PC-3 (cell line): ENCODE data around the gene ARF1. TPM values are rescaled to one million over a fixed set of nuclear protein-coding genes. Genes with fewer than 3 reads are reported as not detected.

ENCODE experiments used
- ATAC-seq: fragments of 200-7000 bp; cut with Tn5 transposase; 2 replicates; pipeline ENCODE4 v1.9.1; 2020; ENCODE audit warnings: mild to moderate bottlenecking, moderate library complexity
- BruUV-seq: library from RNA; stranded (reverse); fragments of 400-500 nt; replicated peaks from 2 replicates; lab custom pipeline; 2021; lab: Mats Ljungman, UMichigan
- CTCF ChIA-PET: fragments of 300-600 bp; sonication (Branson Sonifier 250); formaldehyde crosslinking; loops from one replicate; lab custom pipeline; 2022; ENCODE audit warnings: antibody characterized with exemption; lab: Charles Lee
- POLR2A ChIA-PET: fragments of 300-600 bp; sonication (Branson Sonifier 250); formaldehyde crosslinking; loops from one replicate; lab custom pipeline; 2022; ENCODE audit warnings: antibody characterized with exemption; ENCODE audit not compliant: unreplicated experiment; lab: Charles Lee
- DNase-seq: peaks from one replicate; pipeline ENCODE4 v3.0.0-alpha.2; 2015
- H2AFZ ChIP-seq: fragments of 300-600 bp; sonication (generic); 2 replicates; pipeline ENCODE4 v1.6.0; 2016; ENCODE audit warnings: antibody characterized with exemption, low read length
- H3F3A ChIP-seq: fragments of 300-600 bp; sonication (generic); one replicate; pipeline ENCODE4 v1.6.0; 2017; ENCODE audit warnings: antibody characterized with exemption, low read length, control low read depth, mild to moderate bottlenecking; ENCODE audit not compliant: unreplicated experiment
- H3K27ac ChIP-seq: fragments of 300-600 bp; sonication (generic); 2 replicates; pipeline ENCODE4 v1.5.1; 2016; ENCODE audit warnings: mild to moderate bottlenecking, low read length
- H3K27me3 ChIP-seq: fragments of 300-600 bp; sonication (generic); 2 replicates; pipeline ENCODE4 v1.6.1; 2016; ENCODE audit warnings: low read length, mixed read lengths
- H3K36me3 ChIP-seq: fragments of 300-600 bp; sonication (generic); 2 replicates; pipeline ENCODE4 v1.6.1; 2016; ENCODE audit warnings: low read depth, mixed run types, low read length, mixed read lengths
- H3K4me1 ChIP-seq: fragments of 300-600 bp; sonication (generic); 2 replicates; pipeline ENCODE4 v1.5.1; 2016; ENCODE audit warnings: low read length; ENCODE audit not compliant: insufficient read depth
- H3K4me2 ChIP-seq: fragments of 300-600 bp; sonication (generic); 2 replicates; pipeline ENCODE4 v1.6.0; 2016; ENCODE audit warnings: low read length
- H3K4me3 ChIP-seq: fragments of 300-600 bp; sonication (generic); 2 replicates; pipeline ENCODE4 v1.5.1; 2016; ENCODE audit warnings: mild to moderate bottlenecking, low read length, mixed read lengths
- H3K79me2 ChIP-seq: fragments of 300-600 bp; sonication (generic); 2 replicates; pipeline ENCODE4 v1.6.1; 2017; ENCODE audit warnings: low read length, mixed read lengths
- H3K9ac ChIP-seq: fragments of 300-600 bp; sonication (generic); 2 replicates; pipeline ENCODE4 v1.6.0; 2016; ENCODE audit warnings: mild to moderate bottlenecking, low read length
- H3K9me2 ChIP-seq: fragments of 300-600 bp; sonication (generic); replicated peaks from 2 replicates; pipeline ENCODE4 v1.6.1; 2016; ENCODE audit warnings: mixed run types, low read length, mixed read lengths
- H3K9me3 ChIP-seq: fragments of 300-600 bp; sonication (generic); 2 replicates; pipeline ENCODE4 v1.6.1; 2016; ENCODE audit warnings: low read length, mixed read lengths
- H4K20me1 ChIP-seq: fragments of 300-600 bp; sonication (generic); 2 replicates; pipeline ENCODE4 v1.6.1; 2016; ENCODE audit warnings: low read length, mixed read lengths
- EZH2 ChIP-seq: fragments of 300-600 bp; sonication (generic); IDR thresholded peaks from one replicate; pipeline ENCODE4 v1.6.1; 2017; ENCODE audit warnings: antibody characterized with exemption, mild to moderate bottlenecking, low read length; ENCODE audit not compliant: unreplicated experiment
- EZH2phosphoT487 ChIP-seq: fragments of 300-600 bp; sonication (generic); IDR thresholded peaks from 2 replicates; pipeline ENCODE4 v1.6.1; 2018; ENCODE audit warnings: mild to moderate bottlenecking, antibody characterized with exemption, low read length, borderline replicate concordance
- intact Hi-C: fragments of 100-400 bp; cut with micrococcal nuclease; formaldehyde crosslinking; loops from 2 replicates; pipeline ENCODE4 v1.9.0; 2023
- total RNA-seq: library from RNA; depleted of rRNA; stranded (reverse); fragments of >200 nt; gene quantifications from 2 replicates; pipeline ENCODE4 v1.2.3, GENCODE V29; 2014
- TF ChIP-seq, protein P1 (sequence below): fragments of 300-600 bp; sonication (generic); conservative IDR thresholded peaks from 2 replicates; pipeline ENCODE4 v1.5.1; 2017; ENCODE audit warnings: antibody characterized with exemption, low read depth, mild to moderate bottlenecking, low read length

Gene ARF1
- total RNA-seq, 1 experiment from 2014 or later, result 688 TPM

DNA sequence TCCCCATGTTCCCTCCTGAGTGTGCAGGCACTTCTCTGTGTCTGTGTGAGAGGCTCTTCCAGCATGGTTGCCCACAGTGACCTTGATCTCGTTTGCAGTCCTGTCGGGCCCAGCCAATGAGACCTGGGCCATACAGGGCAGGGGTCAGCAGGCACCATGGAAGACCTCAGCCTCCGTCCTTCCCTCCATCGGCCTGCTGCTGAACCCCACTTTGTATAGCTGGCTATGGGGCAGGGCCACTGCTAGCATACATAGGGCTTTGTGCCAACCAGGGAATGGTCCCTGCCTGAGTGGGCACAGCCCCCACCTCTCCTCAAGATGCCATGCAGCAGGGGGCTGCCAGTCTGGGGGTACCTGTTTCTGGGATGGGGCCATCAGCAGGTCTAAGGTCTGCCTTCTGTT, 16.8 kb downstream of the ARF1 start:
- intact Hi-C loops, result no loop called here
- ATAC-seq (no peak), DNase-seq (no peak)
- peaks cover 19% of the 10 kb centered on the region for H3K4me1 ChIP-seq
- no peak overlapping the region for H3K27ac ChIP-seq
- ChIA-PET CTCF (interaction anchor here (0.5 to 2.0 kb wide), 2 partner anchors 74 to 100 kb away, joined by 3 to 4 read pairs; no protein-coding TSS in a partner anchor), POLR2A (interaction anchor here (0.6 kb wide), 1 partner anchor 14 kb away, joined by 6 read pairs; no protein-coding TSS in a partner anchor)
- H3K27me3 ChIP-seq, result no peaks in the 10 kb centered on the region
- no peak overlapping the region for H3K4me3 ChIP-seq
- no peak for TF ChIP-seq EZH2phosphoT487
- TF ChIP-seq EZH2, result no peak
- TF ChIP-seq, protein P1, sequence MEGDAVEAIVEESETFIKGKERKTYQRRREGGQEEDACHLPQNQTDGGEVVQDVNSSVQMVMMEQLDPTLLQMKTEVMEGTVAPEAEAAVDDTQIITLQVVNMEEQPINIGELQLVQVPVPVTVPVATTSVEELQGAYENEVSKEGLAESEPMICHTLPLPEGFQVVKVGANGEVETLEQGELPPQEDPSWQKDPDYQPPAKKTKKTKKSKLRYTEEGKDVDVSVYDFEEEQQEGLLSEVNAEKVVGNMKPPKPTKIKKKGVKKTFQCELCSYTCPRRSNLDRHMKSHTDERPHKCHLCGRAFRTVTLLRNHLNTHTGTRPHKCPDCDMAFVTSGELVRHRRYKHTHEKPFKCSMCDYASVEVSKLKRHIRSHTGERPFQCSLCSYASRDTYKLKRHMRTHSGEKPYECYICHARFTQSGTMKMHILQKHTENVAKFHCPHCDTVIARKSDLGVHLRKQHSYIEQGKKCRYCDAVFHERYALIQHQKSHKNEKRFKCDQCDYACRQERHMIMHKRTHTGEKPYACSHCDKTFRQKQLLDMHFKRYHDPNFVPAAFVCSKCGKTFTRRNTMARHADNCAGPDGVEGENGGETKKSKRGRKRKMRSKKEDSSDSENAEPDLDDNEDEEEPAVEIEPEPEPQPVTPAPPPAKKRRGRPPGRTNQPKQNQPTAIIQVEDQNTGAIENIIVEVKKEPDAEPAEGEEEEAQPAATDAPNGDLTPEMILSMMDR, result no peak
- no peaks in the 10 kb centered on the region for H3K9me3 ChIP-seq
- H3F3A ChIP-seq, result peaks cover 14% of the 10 kb centered on the region
- no peak overlapping the region for H2AFZ ChIP-seq
- H3K9me2 ChIP-seq, result no peaks in the 10 kb centered on the region
- BruUV-seq, result no TSS peak
- peaks cover 85% of the 10 kb centered on the region for H3K79me2 ChIP-seq
- H4K20me1 ChIP-seq, result peaks cover 64% of the 10 kb centered on the region
- H3K9ac ChIP-seq, result no peak overlapping the region
- H3K36me3 ChIP-seq, result peaks cover 54% of the 10 kb centered on the region
- no peak overlapping the region for H3K4me2 ChIP-seq

DNA sequence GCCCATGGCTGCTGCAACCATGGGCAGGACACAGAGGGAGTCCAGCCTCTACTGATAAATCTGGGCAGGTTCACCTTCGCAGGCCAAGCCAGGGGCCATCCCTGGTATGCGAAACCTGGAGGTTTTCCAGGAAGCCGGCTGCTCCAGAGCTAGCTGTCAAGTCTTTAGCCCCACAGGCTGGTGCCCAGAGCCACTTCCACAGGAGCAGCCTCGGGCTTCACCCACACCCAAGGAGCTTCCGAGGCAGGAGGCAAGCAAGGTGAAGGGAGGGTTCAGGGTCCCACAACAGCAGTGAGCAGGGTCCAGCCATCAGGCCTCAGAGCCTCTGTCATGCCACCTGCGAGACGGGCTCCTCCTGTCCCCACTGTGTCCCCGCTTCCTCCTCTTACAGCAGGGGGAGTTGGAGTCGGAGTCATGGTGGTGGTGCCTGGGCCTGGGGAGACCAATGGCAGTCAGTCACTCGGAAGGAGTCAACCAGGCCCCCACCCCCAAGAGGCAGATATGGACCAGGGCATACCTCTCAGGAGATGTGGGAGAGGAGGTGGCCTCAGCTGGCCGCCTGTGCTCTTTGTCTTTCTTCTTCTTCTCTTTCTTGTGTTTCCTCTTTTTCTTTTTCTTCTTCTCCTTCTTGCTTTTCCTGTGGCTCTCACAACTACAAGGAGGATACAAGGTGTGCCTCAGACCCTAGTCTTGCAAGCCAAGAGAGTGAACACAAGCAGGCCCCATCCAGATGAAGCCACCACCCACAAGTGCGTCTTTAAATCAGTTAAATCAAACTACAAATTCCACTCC, 18.5 kb downstream of the ARF1 start:
- TSS peak; percentile 54 for BruUV-seq
- Histone ChIP-seq H3K36me3 (peaks cover 42% of the 10 kb centered on the region), H3K79me2 (peaks cover 68% of the 10 kb centered on the region), H3K27ac (no peak overlapping the region), H3K9me2 (no peaks in the 10 kb centered on the region), H3K27me3 (no peaks in the 10 kb centered on the region), H3F3A (peaks cover 14% of the 10 kb centered on the region), H4K20me1 (peaks cover 48% of the 10 kb centered on the region), H3K4me1 (peaks cover 21% of the 10 kb centered on the region), H3K9ac (peak overlapping the region; percentile 91; the same call in 1 of the 2 replicates), H3K4me3 (peak overlapping the region; percentile 79), H3K4me2 (peak overlapping the region; percentile 89), H3K9me3 (no peaks in the 10 kb centered on the region), H2AFZ (no peak overlapping the region)
- CTCF ChIA-PET, result interaction anchor here (1.0 kb wide), 1 partner anchor 102 kb away, joined by 15 read pairs; no protein-coding TSS in a partner anchor
- TF ChIP-seq EZH2phosphoT487, result no peak
- TF ChIP-seq, protein P1, result no peak
- no peak for TF ChIP-seq EZH2
- no peak for ATAC-seq
- POLR2A ChIA-PET, result no interaction called here
- intact Hi-C loops, result loop anchor here (10.0 kb wide), 1 partner anchor 536 kb away; the partner anchor contains the start of gene ZNF678
- DNase-seq, result peak; percentile 38
